GM12873 (cell line): ENCODE data around the gene ST3GAL2.

Source experiments
- CTCF ChIP-seq: IDR thresholded peaks from 2 replicates; pipeline ENCODE4 v1.5.1; 2012; ENCODE audit warnings: low read depth, mild to moderate bottlenecking, moderate library complexity, low read length, control low read depth; ENCODE audit not compliant: insufficient read depth; ENCODE audit errors: missing control alignments

ST3GAL2 gene

GRCh38 chr16:70432356-70432722 is 6.6 kb downstream of the ST3GAL2 start:
- no peak for TF ChIP-seq CTCF

GRCh38 chr16:70430667-70431536 is 8.0 kb downstream of the ST3GAL2 start:
- no peak for TF ChIP-seq CTCF

GRCh38 chr16:70429888-70430666 is 8.8 kb downstream of the ST3GAL2 start:
- no peak for TF ChIP-seq CTCF

- no peak for TF ChIP-seq CTCF
Observed at GRCh38 chr16:70428178-70428998, 10.5 kb downstream of the ST3GAL2 start.

GRCh38 chr16:70427786-70428177 is 11.1 kb downstream of the ST3GAL2 start:
- no peak for TF ChIP-seq CTCF

- TF ChIP-seq CTCF: no peak
Observed at GRCh38 chr16:70422543-70422942, 16.4 kb downstream of the ST3GAL2 start.
